ENCODE data around the gene RUNX2.

DNA sequence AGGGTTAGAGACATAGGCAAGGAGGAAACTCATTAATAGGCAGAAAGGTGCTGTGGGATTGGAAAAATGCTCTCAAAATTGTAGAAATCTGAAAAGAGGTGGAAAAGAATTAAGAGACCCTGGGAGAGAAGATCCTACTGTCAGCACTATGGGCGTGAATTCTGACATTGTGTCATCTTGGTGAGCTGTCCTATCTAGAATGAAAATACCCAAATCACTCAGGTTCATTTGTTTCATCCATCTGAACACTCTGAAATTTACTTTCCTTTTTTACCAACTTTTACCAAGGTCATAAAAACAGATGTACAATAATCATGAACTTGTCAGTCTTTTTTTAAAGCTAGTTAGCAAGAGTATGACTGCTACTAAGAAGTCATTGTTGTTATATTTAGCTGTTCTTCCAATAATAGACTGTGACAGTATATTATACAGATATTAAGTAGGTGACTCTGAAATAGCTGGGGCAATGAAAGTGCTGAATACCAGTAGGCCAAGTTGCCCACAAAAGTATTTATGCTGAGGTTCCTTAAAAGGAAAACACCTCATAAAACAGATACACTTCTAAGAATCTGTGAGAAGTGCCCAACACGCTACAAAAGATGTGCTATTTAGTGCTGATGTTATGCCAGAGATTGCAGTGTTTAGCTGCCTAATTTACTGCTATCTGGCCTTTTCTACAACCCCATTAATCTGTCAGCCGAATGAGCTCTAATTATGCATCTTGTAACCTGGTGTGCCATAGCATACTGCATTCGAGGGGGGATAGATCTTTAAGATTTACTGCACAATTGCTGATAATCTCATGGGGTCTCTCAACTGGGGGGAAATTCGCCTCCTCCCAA lies 267.1 kb downstream of the RUNX2 start:
- TF ChIP-seq, protein P1, sequence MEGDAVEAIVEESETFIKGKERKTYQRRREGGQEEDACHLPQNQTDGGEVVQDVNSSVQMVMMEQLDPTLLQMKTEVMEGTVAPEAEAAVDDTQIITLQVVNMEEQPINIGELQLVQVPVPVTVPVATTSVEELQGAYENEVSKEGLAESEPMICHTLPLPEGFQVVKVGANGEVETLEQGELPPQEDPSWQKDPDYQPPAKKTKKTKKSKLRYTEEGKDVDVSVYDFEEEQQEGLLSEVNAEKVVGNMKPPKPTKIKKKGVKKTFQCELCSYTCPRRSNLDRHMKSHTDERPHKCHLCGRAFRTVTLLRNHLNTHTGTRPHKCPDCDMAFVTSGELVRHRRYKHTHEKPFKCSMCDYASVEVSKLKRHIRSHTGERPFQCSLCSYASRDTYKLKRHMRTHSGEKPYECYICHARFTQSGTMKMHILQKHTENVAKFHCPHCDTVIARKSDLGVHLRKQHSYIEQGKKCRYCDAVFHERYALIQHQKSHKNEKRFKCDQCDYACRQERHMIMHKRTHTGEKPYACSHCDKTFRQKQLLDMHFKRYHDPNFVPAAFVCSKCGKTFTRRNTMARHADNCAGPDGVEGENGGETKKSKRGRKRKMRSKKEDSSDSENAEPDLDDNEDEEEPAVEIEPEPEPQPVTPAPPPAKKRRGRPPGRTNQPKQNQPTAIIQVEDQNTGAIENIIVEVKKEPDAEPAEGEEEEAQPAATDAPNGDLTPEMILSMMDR (IDR thresholded peaks at IDR 0.05; ENCODE audit: insufficient read depth, low read depth, low read length), result no peak
- TF ChIP-seq EZH2 (IDR thresholded peaks at IDR 0.05; ENCODE audit: insufficient read depth, low read length), result no peak
